Esophagus muscularis mucosa (tissue), 4 donors: ENCODE results near the gene GRIK3.

Experiments
- CTCF ChIP-seq, 3 experiments: fragments of 200-600 bp in 2 of 3; fragments of 450-650 bp in 1 of 3; sonication (generic) in 2 of 3; IDR thresholded peaks; one replicate each; pipeline ENCODE4 v1.5.1; 2017 to 2019; ENCODE audit warnings: antibody characterized with exemption in 3 of 3, mild to moderate bottlenecking in 2 of 3, moderate library complexity in 1 of 3
- EP300 ChIP-seq: sonication (generic); formaldehyde crosslinking; IDR thresholded peaks from one replicate; pipeline ENCODE4 v1.6.1; 2017; ENCODE audit warnings: antibody characterized with exemption
- POLR2A ChIP-seq: fragments of 450-650 bp; IDR thresholded peaks from one replicate; pipeline ENCODE4 v1.6.1; 2017; ENCODE audit warnings: antibody characterized with exemption, moderate library complexity, mild to moderate bottlenecking, low read depth
- POLR2AphosphoS5 ChIP-seq, 2 donors: sonication (generic); formaldehyde crosslinking; IDR thresholded peaks; one replicate each; pipeline ENCODE4 v1.6.1; 2017; ENCODE audit warnings: antibody characterized with exemption in 2 of 2

GRCh38 chr1:37078866-37079265 is 44.6 kb upstream of the GRIK3 start:
- TF ChIP-seq CTCF (IDR thresholded peaks at IDR 0.05) (no peak), POLR2A (no peak), POLR2AphosphoS5 (IDR thresholded peaks at IDR 0.05) (no peak), EP300 (no peak)
